Body of pancreas (tissue), 4 donors: ENCODE data around the gene WBP1. TPM values are rescaled to one million over a fixed set of nuclear protein-coding genes. Genes with fewer than 3 reads are reported as not detected.
A peak's percentile ranks its signal among the peaks of the same experiment; 100 is the strongest.

ENCODE experiments used
- ATAC-seq: fragments of 150-250 bp; one replicate; pipeline ENCODE4 v1.9.1; 2016
- DNase-seq, 4 donors: peaks; one replicate each; pipeline ENCODE4 v3.0.0-alpha.2; 2019
- H3K27ac ChIP-seq, 4 donors: fragments of 200-600 bp; sonication (generic); 1 replicate in 3 of 4; 2 replicates in 1 of 4; pipeline versions ENCODE4 v1.5.1 to v1.6.1; 2016 to 2019; ENCODE audit warnings: mild to moderate bottlenecking in 1 of 4, mixed read lengths in 1 of 4, moderate library complexity in 1 of 4
- H3K27me3 ChIP-seq, 2 donors: fragments of 200-600 bp; sonication (generic); one replicate each; pipeline ENCODE4 v1.6.0; 2016; ENCODE audit warnings: mild to moderate bottlenecking in 1 of 2
- H3K36me3 ChIP-seq, 2 donors: fragments of 200-600 bp; sonication (generic); replicated peaks in 1 of 2; 2 replicates each; pipeline ENCODE4 v1.5.1; 2016; ENCODE audit warnings: low read depth in 2 of 2; ENCODE audit not compliant: insufficient read depth in 1 of 2
- H3K4me1 ChIP-seq: fragments of 200-600 bp; sonication (generic); one replicate; pipeline ENCODE4 v1.6.0; 2016
- H3K4me3 ChIP-seq, 2 donors: fragments of 200-600 bp; sonication (generic); 1 replicate in 1 of 2; 2 replicates in 1 of 2; pipeline ENCODE4 v1.5.1; 2016 to 2019
- H3K9me3 ChIP-seq, 3 donors: fragments of 200-600 bp; sonication (generic); 1 replicate in 2 of 3; 2 replicates in 1 of 3; pipeline ENCODE4 v1.5.1; 2016
- POLR2A ChIP-seq, 3 donors: fragments of 450-650 bp; IDR thresholded peaks; one replicate each; pipeline ENCODE4 v1.6.1; 2016; ENCODE audit warnings: antibody characterized with exemption in 3 of 3, mild to moderate bottlenecking in 2 of 3
- WGBS, 2 donors: methylation state at CpG; one replicate each; pipeline ENCODE4 v1.1.5; 2017; 5-methylcytosine and 5-hydroxymethylcytosine counted together
- intact Hi-C: fragments of 100-400 bp; cut with DNase I; formaldehyde crosslinking; loops from one replicate; pipeline ENCODE4 v1.15.1; 2023
- total RNA-seq, 2 donors: library from RNA; depleted of rRNA; stranded (reverse); fragments of >200 nt; gene quantifications; one replicate each; pipeline ENCODE4 v1.1.0, GENCODE V29; 2016
- TF ChIP-seq, protein P1 (sequence below), 7 experiments: fragments of 450-650 bp in 4 of 7; fragments of 200-600 bp in 3 of 7; sonication (generic) in 3 of 7; IDR thresholded peaks; one replicate each; pipeline ENCODE4 v1.5.1; 2016 to 2019; ENCODE audit warnings: antibody characterized with exemption in 7 of 7

Gene WBP1
- total RNA-seq, 2 donors from 2014 or later = 35.3 to 56.3 TPM

DNA sequence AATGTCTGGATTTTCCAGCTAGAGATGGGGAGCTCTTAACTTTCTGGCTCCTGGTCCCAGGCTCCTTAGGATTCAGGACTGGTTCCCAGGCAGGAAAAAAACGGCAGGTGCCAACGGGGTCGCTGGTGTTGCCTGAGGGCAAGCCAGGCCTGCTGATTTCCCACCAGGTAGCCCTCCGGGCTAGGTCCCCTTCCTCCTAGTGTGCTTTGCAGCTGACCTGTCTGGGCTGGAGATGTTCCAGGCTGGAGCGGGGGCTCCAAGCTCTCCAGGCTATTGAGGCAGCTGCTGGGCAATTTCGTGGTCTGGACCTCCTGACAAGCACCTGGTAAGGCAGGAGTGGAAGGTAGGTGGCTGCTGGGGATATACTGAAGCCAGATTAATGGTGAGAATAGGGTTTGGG is 16.2 kb downstream of the WBP1 start:
- intact Hi-C loops = no loop called here
- no peaks in the 10 kb centered on the region for H3K27me3 ChIP-seq
- ATAC-seq = no peak
- TF ChIP-seq POLR2A (IDR thresholded peaks at IDR 0.05) = no peak
- TF ChIP-seq, protein P1, sequence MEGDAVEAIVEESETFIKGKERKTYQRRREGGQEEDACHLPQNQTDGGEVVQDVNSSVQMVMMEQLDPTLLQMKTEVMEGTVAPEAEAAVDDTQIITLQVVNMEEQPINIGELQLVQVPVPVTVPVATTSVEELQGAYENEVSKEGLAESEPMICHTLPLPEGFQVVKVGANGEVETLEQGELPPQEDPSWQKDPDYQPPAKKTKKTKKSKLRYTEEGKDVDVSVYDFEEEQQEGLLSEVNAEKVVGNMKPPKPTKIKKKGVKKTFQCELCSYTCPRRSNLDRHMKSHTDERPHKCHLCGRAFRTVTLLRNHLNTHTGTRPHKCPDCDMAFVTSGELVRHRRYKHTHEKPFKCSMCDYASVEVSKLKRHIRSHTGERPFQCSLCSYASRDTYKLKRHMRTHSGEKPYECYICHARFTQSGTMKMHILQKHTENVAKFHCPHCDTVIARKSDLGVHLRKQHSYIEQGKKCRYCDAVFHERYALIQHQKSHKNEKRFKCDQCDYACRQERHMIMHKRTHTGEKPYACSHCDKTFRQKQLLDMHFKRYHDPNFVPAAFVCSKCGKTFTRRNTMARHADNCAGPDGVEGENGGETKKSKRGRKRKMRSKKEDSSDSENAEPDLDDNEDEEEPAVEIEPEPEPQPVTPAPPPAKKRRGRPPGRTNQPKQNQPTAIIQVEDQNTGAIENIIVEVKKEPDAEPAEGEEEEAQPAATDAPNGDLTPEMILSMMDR (IDR thresholded peaks at IDR 0.05) = no peak
- peaks cover 0 to 3% of the 10 kb centered on the region in 2 donors for H3K36me3 ChIP-seq
- peaks cover 22% of the 10 kb centered on the region for H3K4me1 ChIP-seq
- no peaks in the 10 kb centered on the region for H3K9me3 ChIP-seq
- WGBS, 2 donors = 87 to 88% methylated on average over 5 to 6 of the region's 6 CpGs
- H3K27ac ChIP-seq = no peak overlapping the region
- H3K4me3 ChIP-seq = no peak overlapping the region
- no peak for DNase-seq

DNA sequence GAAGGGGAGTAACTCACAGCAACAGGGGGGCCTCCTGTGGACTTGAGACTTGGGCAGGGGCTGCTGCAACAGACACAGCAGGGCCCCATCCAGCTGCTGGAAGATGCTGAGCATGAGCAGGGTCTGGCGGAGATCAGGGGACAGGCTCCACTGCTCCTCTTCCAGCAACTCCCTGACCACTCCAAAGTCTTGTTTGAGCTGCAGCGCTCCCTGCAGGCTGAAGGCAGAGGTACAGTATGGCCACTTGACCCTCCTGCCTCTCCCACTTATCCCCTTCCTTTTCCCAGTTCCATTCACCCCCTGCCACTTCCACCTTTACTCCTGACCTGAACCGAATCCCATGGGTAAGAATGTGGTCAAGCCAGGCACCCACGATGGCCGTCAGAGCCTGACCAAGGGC is 16.7 kb downstream of the WBP1 start:
- Histone ChIP-seq H3K4me3 (no peak overlapping the region), H3K4me1 (peaks cover 22% of the 10 kb centered on the region), H3K27ac (no peak overlapping the region), H3K27me3 (no peaks in the 10 kb centered on the region), H3K9me3 (no peaks in the 10 kb centered on the region), H3K36me3 (peaks cover 0 to 3% of the 10 kb centered on the region in 2 donors)
- no peak for DNase-seq
- no peak for TF ChIP-seq POLR2A (IDR thresholded peaks at IDR 0.05)
- TF ChIP-seq, protein P1 (IDR thresholded peaks at IDR 0.05) = no peak
- intact Hi-C loops = no loop called here
- WGBS, 2 donors = 91 to 92% methylated on average over 5 of the region's 5 CpGs
- no peak for ATAC-seq

DNA sequence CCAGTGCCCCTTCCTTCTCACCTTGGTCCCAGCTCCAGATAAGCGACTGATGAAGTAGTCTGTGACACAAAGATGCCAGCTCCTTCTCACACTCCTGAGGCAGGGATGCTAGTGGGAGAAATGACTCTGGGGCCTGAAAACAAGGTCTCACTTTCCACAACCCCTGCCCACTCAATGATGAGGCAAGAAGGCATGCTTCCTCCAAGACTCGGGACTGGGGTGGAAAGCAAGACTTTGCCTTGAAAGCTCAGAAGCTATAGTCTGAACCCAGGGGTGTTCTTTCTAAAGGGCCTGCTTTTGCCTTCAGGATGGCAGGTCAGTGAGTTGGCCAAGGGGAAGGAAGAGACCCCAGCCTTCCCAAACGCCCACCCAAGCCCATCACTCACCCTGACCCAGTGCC is 23.2 kb downstream of the WBP1 start:
- 43% methylated on average over 3 of the region's 3 CpGs for WGBS, 2 donors
- no peaks in the 10 kb centered on the region for H3K9me3 ChIP-seq
- H3K4me1 ChIP-seq = peaks cover 27% of the 10 kb centered on the region
- peak overlapping the region in 1 of 2 donors; percentile 35 for H3K4me3 ChIP-seq
- no peaks in the 10 kb centered on the region for H3K36me3 ChIP-seq
- TF ChIP-seq, protein P1 (IDR thresholded peaks at IDR 0.05) = no peak
- no peak for TF ChIP-seq POLR2A (IDR thresholded peaks at IDR 0.05)
- DNase-seq (no peak), ATAC-seq (no peak)
- H3K27me3 ChIP-seq = no peaks in the 10 kb centered on the region
- H3K27ac ChIP-seq = peak overlapping the region in 1 of 4 donors; percentile 83
- intact Hi-C loops = no loop called here

DNA sequence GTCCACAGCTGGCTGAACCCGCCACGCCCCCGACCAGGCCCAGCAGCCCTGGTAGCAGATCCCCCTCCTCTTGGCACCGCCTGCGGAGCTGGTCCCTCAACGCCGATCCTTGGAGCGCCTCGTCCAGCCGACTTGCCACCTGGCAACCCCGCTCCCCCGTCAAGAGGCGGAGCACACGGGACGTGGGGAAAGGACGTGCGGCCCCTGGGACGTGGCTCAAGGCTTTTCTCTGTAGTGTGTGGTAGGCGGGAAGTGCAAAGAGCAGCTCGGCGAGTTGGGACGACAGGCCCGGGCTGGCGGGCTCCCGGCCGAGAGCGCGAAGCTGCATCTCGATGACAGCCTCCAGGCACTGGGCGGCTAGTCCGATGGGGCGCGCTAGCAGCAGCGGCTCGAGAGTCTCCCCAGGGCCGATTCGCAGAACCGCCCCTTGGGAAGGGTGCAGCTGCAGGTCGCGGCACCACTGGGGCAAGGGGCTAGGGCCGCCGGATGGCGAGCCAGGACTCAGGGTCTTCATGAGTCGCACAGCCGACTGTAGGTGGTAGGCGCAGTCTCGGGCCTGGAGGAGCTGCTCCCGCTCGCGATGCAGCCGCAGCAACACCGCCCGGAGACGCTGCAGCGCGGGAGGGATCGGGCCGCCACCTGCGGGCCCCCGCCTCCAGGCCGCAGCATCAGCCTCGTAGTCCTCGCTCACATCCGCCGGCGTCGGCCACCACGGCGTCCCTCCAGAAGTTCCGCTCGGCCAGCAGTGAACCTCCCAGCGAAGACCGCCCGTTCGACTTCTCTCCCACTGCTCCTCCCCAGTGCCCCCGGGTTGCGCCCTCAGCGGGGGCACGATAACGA is 23.9 kb downstream of the WBP1 start:
- Histone ChIP-seq H3K4me3 (peak overlapping the region; percentile 35 to 67), H3K27ac (peak overlapping the region; percentile 74 to 89 (median 80)), H3K27me3 (no peaks in the 10 kb centered on the region), H3K36me3 (no peaks in the 10 kb centered on the region), H3K9me3 (no peaks in the 10 kb centered on the region), H3K4me1 (peaks cover 27% of the 10 kb centered on the region)
- ATAC-seq (peak; percentile 53), DNase-seq (peak in 3 of 4 donors; percentile 23 to 63 (median 56))
- TF ChIP-seq, protein P1 (IDR thresholded peaks at IDR 0.05) = no peak
- 0 to 2% methylated on average over 1 to 75 of the region's 80 CpGs for WGBS, 2 donors
- intact Hi-C loops = no loop called here
